ENCODE data around the gene RFX7.

The RFX7 gene

GRCh38 chr15:56045068-56045748 lies 198.5 kb downstream of the RFX7 start:
- no peak overlapping the region for H3K9ac ChIP-seq (ENCODE audit: low read length)

GRCh38 chr15:56042982-56043980 lies 200.4 kb downstream of the RFX7 start:
- Histone ChIP-seq H3K79me2 (ENCODE audit: control insufficient read depth, insufficient read depth, low read length) (no peaks in the 10 kb centered on the region), H3K23ac (ENCODE audit: low read length) (no peak overlapping the region), H2AK5ac (ENCODE audit: low read length) (no peak overlapping the region), H4K5ac (ENCODE audit: low read length) (no peak overlapping the region), H3K9ac (ENCODE audit: low read length) (no peak overlapping the region), H3K4me1 (ENCODE audit: control insufficient read depth, low read depth, low read length) (no peaks in the 10 kb centered on the region), H3K79me1 (ENCODE audit: low read length) (no peaks in the 10 kb centered on the region), H3K4me3 (ENCODE audit: low read length) (no peak overlapping the region), H4K8ac (ENCODE audit: low read depth, low read length) (no peak overlapping the region), H3K4ac (ENCODE audit: low read depth, low read length) (no peak overlapping the region), H3K27ac (ENCODE audit: low read depth, low read length) (no peak overlapping the region), H2BK5ac (ENCODE audit: low read length) (no peak overlapping the region), H3K18ac (ENCODE audit: low read length) (no peak overlapping the region), H3K27me3 (ENCODE audit: insufficient read depth, low read length, poor library complexity) (no peaks in the 10 kb centered on the region), H2BK15ac (replicated peaks; ENCODE audit: low read depth) (no peak overlapping the region), H3K56ac (ENCODE audit: low read length) (no peak overlapping the region), H3K4me2 (ENCODE audit: low read length) (no peak overlapping the region), H3K36me3 (ENCODE audit: control insufficient read depth, insufficient read depth, low read length) (no peaks in the 10 kb centered on the region), H2BK120ac (ENCODE audit: low read depth, low read length) (no peak overlapping the region)
- WGBS (ENCODE audit: extremely low coverage, insufficient coverage, low lambda C conversion rate), result no CpG with 5 or more reads among the region's 8 CpGs
- no peak for DNase-seq

More at GRCh38 chr15:56045068-56045748, 198.5 kb downstream of the RFX7 start:
- no peak overlapping the region for H3K4ac ChIP-seq (ENCODE audit: low read depth, low read length)
- H3K79me1 ChIP-seq (ENCODE audit: low read length), result no peaks in the 10 kb centered on the region
- no peak overlapping the region for H3K27ac ChIP-seq (ENCODE audit: low read depth, low read length)
- no peak overlapping the region for H4K5ac ChIP-seq (ENCODE audit: low read length)
- H3K36me3 ChIP-seq (ENCODE audit: control insufficient read depth, insufficient read depth, low read length), result no peaks in the 10 kb centered on the region
- no peak for DNase-seq
- no peaks in the 10 kb centered on the region for H3K4me1 ChIP-seq (ENCODE audit: control insufficient read depth, low read depth, low read length)
- no peak overlapping the region for H3K56ac ChIP-seq (ENCODE audit: low read length)
- H3K27me3 ChIP-seq (ENCODE audit: insufficient read depth, low read length, poor library complexity), result no peaks in the 10 kb centered on the region
- no peak overlapping the region for H3K4me2 ChIP-seq (ENCODE audit: low read length)
- no peak overlapping the region for H2BK120ac ChIP-seq (ENCODE audit: low read depth, low read length)
- H3K79me2 ChIP-seq (ENCODE audit: control insufficient read depth, insufficient read depth, low read length), result no peaks in the 10 kb centered on the region
- no peak overlapping the region for H3K4me3 ChIP-seq (ENCODE audit: low read length)
- no peak overlapping the region for H2AK5ac ChIP-seq (ENCODE audit: low read length)
- H3K23ac ChIP-seq (ENCODE audit: low read length), result no peak overlapping the region
- H3K18ac ChIP-seq (ENCODE audit: low read length), result no peak overlapping the region
- H2BK5ac ChIP-seq (ENCODE audit: low read length), result no peak overlapping the region
- no peak overlapping the region for H2BK15ac ChIP-seq (replicated peaks; ENCODE audit: low read depth)
- no CpG with 5 or more reads among the region's 3 CpGs for WGBS (ENCODE audit: extremely low coverage, insufficient coverage, low lambda C conversion rate)
- no peak overlapping the region for H4K8ac ChIP-seq (ENCODE audit: low read depth, low read length)

- H2BK5ac ChIP-seq (ENCODE audit: low read length), result no peak overlapping the region
- no peak overlapping the region for H3K27ac ChIP-seq (ENCODE audit: low read depth, low read length)
- H2AK5ac ChIP-seq (ENCODE audit: low read length), result no peak overlapping the region
- no peak overlapping the region for H3K4me2 ChIP-seq (ENCODE audit: low read length)
- no peaks in the 10 kb centered on the region for H3K36me3 ChIP-seq (ENCODE audit: control insufficient read depth, insufficient read depth, low read length)
- H4K5ac ChIP-seq (ENCODE audit: low read length), result no peak overlapping the region
- no peak overlapping the region for H3K23ac ChIP-seq (ENCODE audit: low read length)
- H3K18ac ChIP-seq (ENCODE audit: low read length), result no peak overlapping the region
- H3K56ac ChIP-seq (ENCODE audit: low read length), result no peak overlapping the region
- no peak overlapping the region for H4K8ac ChIP-seq (ENCODE audit: low read depth, low read length)
- no peak overlapping the region for H3K4me3 ChIP-seq (ENCODE audit: low read length)
- no peaks in the 10 kb centered on the region for H3K27me3 ChIP-seq (ENCODE audit: insufficient read depth, low read length, poor library complexity)
- no peak overlapping the region for H3K4ac ChIP-seq (ENCODE audit: low read depth, low read length)
- DNase-seq, result peak; percentile 54
- no peak overlapping the region for H3K9ac ChIP-seq (ENCODE audit: low read length)
- no CpG with 5 or more reads among the region's 4 CpGs for WGBS (ENCODE audit: extremely low coverage, insufficient coverage, low lambda C conversion rate)
- no peaks in the 10 kb centered on the region for H3K79me1 ChIP-seq (ENCODE audit: low read length)
- H2BK15ac ChIP-seq (replicated peaks; ENCODE audit: low read depth), result no peak overlapping the region
- H2BK120ac ChIP-seq (ENCODE audit: low read depth, low read length), result no peak overlapping the region
- H3K4me1 ChIP-seq (ENCODE audit: control insufficient read depth, low read depth, low read length), result no peaks in the 10 kb centered on the region
- no peaks in the 10 kb centered on the region for H3K79me2 ChIP-seq (ENCODE audit: control insufficient read depth, insufficient read depth, low read length)
Measured at GRCh38 chr15:56042498-56042897, 201.2 kb downstream of the RFX7 start.

- Histone ChIP-seq H3K4ac (ENCODE audit: low read depth, low read length) (no peak overlapping the region), H2AK5ac (ENCODE audit: low read length) (no peak overlapping the region), H3K23ac (ENCODE audit: low read length) (no peak overlapping the region), H3K79me2 (ENCODE audit: control insufficient read depth, insufficient read depth, low read length) (no peaks in the 10 kb centered on the region), H3K36me3 (ENCODE audit: control insufficient read depth, insufficient read depth, low read length) (no peaks in the 10 kb centered on the region), H3K4me3 (ENCODE audit: low read length) (no peak overlapping the region), H3K56ac (ENCODE audit: low read length) (no peak overlapping the region), H2BK15ac (replicated peaks; ENCODE audit: low read depth) (no peak overlapping the region), H2BK120ac (ENCODE audit: low read depth, low read length) (no peak overlapping the region), H3K27ac (ENCODE audit: low read depth, low read length) (no peak overlapping the region), H4K8ac (ENCODE audit: low read depth, low read length) (no peak overlapping the region), H3K4me1 (ENCODE audit: control insufficient read depth, low read depth, low read length) (no peaks in the 10 kb centered on the region), H3K79me1 (ENCODE audit: low read length) (no peaks in the 10 kb centered on the region), H3K27me3 (ENCODE audit: insufficient read depth, low read length, poor library complexity) (no peaks in the 10 kb centered on the region), H3K9ac (ENCODE audit: low read length) (no peak overlapping the region), H2BK5ac (ENCODE audit: low read length) (no peak overlapping the region), H4K5ac (ENCODE audit: low read length) (no peak overlapping the region), H3K18ac (ENCODE audit: low read length) (peak overlapping the region; percentile 60), H3K4me2 (ENCODE audit: low read length) (no peak overlapping the region)
- peak; percentile 21 for DNase-seq
- no CpG with 5 or more reads among the region's 1 CpG for WGBS (ENCODE audit: extremely low coverage, insufficient coverage, low lambda C conversion rate)
Measured at GRCh38 chr15:56042031-56042430, 201.6 kb downstream of the RFX7 start.

- H2BK15ac ChIP-seq (replicated peaks; ENCODE audit: low read depth), result no peak overlapping the region
- H3K36me3 ChIP-seq (ENCODE audit: control insufficient read depth, insufficient read depth, low read length), result no peaks in the 10 kb centered on the region
- no peaks in the 10 kb centered on the region for H3K4me1 ChIP-seq (ENCODE audit: control insufficient read depth, low read depth, low read length)
- H2BK120ac ChIP-seq (ENCODE audit: low read depth, low read length), result peak overlapping the region; percentile 35
- H3K9ac ChIP-seq (ENCODE audit: low read length), result no peak overlapping the region
- H3K56ac ChIP-seq (ENCODE audit: low read length), result peak overlapping the region; percentile 26
- H3K79me1 ChIP-seq (ENCODE audit: low read length), result no peaks in the 10 kb centered on the region
- WGBS (ENCODE audit: extremely low coverage, insufficient coverage, low lambda C conversion rate), result no CpG with 5 or more reads among the region's 8 CpGs
- H3K23ac ChIP-seq (ENCODE audit: low read length), result no peak overlapping the region
- no peak overlapping the region for H3K4me3 ChIP-seq (ENCODE audit: low read length)
- H3K4me2 ChIP-seq (ENCODE audit: low read length), result no peak overlapping the region
- no peak overlapping the region for H3K18ac ChIP-seq (ENCODE audit: low read length)
- no peak overlapping the region for H3K27ac ChIP-seq (ENCODE audit: low read depth, low read length)
- H4K8ac ChIP-seq (ENCODE audit: low read depth, low read length), result no peak overlapping the region
- no peaks in the 10 kb centered on the region for H3K27me3 ChIP-seq (ENCODE audit: insufficient read depth, low read length, poor library complexity)
- H2BK5ac ChIP-seq (ENCODE audit: low read length), result no peak overlapping the region
- H3K79me2 ChIP-seq (ENCODE audit: control insufficient read depth, insufficient read depth, low read length), result no peaks in the 10 kb centered on the region
- no peak overlapping the region for H2AK5ac ChIP-seq (ENCODE audit: low read length)
- no peak overlapping the region for H4K5ac ChIP-seq (ENCODE audit: low read length)
- DNase-seq, result peak; percentile 95
- peak overlapping the region; percentile 7 for H3K4ac ChIP-seq (ENCODE audit: low read depth, low read length)
Measured at GRCh38 chr15:56040081-56041035, 203.3 kb downstream of the RFX7 start.
